ENCODE measurements around the gene AKAP13.

- TF ChIP-seq, protein P1, sequence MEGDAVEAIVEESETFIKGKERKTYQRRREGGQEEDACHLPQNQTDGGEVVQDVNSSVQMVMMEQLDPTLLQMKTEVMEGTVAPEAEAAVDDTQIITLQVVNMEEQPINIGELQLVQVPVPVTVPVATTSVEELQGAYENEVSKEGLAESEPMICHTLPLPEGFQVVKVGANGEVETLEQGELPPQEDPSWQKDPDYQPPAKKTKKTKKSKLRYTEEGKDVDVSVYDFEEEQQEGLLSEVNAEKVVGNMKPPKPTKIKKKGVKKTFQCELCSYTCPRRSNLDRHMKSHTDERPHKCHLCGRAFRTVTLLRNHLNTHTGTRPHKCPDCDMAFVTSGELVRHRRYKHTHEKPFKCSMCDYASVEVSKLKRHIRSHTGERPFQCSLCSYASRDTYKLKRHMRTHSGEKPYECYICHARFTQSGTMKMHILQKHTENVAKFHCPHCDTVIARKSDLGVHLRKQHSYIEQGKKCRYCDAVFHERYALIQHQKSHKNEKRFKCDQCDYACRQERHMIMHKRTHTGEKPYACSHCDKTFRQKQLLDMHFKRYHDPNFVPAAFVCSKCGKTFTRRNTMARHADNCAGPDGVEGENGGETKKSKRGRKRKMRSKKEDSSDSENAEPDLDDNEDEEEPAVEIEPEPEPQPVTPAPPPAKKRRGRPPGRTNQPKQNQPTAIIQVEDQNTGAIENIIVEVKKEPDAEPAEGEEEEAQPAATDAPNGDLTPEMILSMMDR (IDR thresholded peaks at IDR 0.05; ENCODE audit: low read depth, low read length): no peak
- TF ChIP-seq POLR2A (IDR thresholded peaks at IDR 0.05; ENCODE audit: extremely low read depth, insufficient read length): no peak
- TF ChIP-seq, protein P2, sequence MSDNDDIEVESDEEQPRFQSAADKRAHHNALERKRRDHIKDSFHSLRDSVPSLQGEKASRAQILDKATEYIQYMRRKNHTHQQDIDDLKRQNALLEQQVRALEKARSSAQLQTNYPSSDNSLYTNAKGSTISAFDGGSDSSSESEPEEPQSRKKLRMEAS (IDR thresholded peaks at IDR 0.05; ENCODE audit: low read depth, low read length): no peak
Observed at GRCh38 chr15:85400606-85401005, 20.2 kb downstream of the AKAP13 start.

All from NB4 (cell line).